GM19025 (cell line): ENCODE results near the gene TCF23.
"Not testable (repeated sequence)": the region's sequence is repeated elsewhere in the genome, so short reads cannot be mapped to it uniquely, and the experiment has no call there.

Experiments
- ATAC-seq: cut with Tn5 transposase; IDR thresholded peaks from one replicate; pipeline ENCODE4 v1.9.1; 2021; ENCODE audit warnings: mild to moderate bottlenecking, low read depth, moderate library complexity; ENCODE audit not compliant: unreplicated experiment

Gene TCF23

DNA sequence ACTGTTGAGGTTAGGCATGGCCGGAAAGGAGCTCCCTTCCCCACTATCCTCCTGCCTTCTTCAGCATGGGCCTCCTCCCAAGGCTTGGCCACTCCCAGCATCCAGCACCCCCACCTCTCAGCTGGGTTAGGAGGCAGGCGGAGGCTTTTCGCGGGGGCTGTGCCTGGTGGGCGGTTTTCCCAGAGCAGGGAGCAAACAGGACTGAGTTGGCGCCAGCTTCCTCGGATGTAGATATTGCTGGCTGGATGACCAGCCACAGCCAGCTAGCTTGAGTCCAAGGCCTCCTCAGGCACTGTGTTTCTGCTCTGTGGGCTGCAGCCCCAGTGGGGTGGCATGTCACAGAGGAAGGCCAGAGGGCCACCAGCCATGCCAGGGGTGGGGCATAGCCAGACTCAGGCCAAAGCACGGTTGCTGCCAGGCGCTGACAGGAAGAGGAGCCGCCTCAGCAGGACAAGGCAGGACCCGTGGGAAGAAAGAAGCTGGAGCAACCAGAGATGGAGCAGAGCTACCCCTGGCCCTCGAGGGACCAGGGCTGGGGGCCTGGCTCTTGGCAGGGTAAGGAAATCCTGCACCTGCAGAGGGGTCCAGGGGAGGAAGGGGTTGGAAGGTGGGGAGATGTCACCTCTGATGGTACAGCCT, at the start of gene TCF23:
Gene TCF23, plus strand, starts transcription at position 204 of the 639 bp plus-strand sequence. Its CDS starts 130 bp downstream, at position 334.
- no peak for ATAC-seq

DNA sequence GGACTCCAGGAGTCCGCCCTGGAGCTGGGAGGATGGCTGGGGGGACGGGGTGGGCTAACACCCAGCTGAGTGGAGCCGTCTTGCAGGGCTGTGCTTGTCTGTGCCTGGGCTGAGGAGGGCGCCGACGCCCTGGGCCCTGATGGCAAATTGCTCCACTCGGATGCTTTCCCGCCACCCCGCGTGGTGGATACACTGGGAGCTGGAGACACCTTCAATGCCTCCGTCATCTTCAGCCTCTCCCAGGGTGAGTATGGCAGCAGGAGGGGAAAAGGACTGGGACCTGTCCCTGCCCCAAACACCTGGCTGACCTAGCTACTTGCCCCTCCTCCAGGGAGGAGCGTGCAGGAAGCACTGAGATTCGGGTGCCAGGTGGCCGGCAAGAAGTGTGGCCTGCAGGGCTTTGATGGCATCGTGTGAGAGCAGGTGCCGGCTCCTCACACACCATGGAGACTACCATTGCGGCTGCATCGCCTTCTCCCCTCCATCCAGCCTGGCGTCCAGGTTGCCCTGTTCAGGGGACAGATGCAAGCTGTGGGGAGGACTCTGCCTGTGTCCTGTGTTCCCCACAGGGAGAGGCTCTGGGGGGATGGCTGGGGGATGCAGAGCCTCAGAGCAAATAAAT, 49.4 kb upstream of the TCF23 start:
- no peak for ATAC-seq

- no peak for ATAC-seq
Observed at GRCh38 chr2:27100036-27100435, 48.8 kb upstream of the TCF23 start.

- no peak for ATAC-seq
Observed at GRCh38 chr2:27102329-27102728, 46.5 kb upstream of the TCF23 start.

- no peak for ATAC-seq
Observed at GRCh38 chr2:27105981-27106380, 42.8 kb upstream of the TCF23 start.

DNA sequence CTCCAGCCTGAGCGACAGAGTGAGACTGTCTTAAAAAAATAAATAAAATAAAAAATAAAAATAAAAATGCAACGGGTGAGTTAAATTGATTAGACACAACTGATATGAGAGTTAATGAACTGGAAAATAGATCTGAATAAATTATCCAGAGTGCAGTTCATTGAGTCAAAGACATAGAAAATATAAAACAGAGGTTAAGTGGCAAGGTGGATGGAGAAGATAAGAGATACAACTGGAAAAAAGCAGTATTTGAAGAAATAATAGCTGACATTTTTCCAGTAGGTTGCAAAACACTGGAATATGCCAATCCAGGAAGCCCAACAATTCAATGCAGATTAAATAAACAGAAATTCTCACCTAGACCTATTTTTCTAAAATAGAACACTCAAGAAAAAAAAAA, 40.6 kb upstream of the TCF23 start:
- no peak for ATAC-seq

DNA sequence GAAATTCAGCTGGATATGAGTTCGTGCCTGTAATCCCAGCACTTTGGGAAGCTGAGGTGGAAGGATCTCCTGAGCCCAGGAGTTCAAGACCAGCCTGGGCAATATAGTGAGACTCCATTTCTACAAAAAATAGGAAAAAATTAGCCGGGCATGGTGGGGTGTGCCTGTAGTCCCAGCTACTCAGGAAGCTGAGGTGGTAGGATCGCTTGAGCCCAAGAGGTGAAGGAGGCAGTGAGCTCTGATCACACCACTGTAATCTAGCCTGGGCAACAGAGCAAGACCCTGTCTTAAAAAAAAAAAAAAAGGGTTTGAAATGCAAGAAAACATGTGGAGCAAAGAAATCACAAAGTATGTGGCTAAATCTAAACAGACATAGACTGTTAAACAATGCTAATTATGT, 39.7 kb upstream of the TCF23 start:
- no peak for ATAC-seq

DNA sequence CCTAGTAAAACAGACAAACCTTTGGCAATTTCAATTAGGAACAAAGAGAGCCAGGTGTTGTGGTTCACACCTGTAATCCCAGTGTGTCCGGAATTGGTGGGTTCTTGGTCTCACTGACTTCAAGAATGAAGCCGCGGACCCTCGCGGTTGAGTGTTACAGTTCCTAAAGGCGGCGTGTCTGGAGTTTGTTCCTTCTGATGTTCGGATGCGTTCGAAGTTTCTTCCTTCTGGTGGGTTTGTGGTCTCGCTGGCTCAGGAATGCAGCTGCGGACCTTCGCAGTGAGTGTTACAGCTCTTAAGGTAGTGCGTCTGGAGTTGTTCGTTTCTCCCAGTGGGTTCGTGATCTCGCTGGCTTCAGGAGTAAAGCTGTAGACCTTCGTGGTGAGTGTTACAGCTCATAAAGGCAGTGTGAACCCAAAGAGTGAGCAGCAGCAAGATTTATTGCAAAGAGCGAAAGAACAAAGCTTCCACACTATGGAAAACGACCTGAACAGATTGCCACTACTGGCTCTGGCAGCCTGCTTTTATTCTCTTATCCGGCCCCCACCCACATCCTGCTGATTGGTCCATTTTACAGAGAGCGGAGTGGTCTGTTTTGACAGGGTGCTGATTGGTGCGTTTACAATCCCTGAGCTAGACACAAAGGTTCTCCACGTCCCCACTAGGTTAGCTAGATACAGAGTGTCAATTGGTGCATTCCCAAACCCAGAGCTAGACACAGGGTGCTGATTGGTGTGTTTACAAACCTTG, 38.0 kb upstream of the TCF23 start:
- ATAC-seq = not testable (repeated sequence)

GRCh38 chr2:27111392-27112078, 37.3 kb upstream of the TCF23 start:
- ATAC-seq = not testable (repeated sequence)

DNA sequence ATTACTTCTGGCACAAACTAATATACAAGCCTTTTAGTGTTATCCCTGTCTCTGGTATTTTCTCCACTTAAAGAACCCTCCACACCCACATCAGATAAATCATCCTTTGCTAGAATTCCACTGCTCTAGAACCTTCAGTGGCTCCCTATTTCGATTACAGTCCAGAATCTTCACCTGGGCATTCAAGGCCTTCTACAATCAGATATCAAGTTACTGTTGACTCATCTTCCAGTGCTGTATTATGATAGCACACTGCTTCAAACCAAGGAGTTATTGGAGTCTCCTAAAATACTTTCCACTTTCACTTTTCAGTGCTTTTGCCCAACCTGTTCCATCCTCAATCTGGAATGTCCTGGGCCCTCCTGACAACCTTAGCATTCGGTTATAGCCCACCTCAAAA, 33.3 kb upstream of the TCF23 start:
- no peak for ATAC-seq

- no peak for ATAC-seq
Observed at GRCh38 chr2:27117995-27118524, 30.7 kb upstream of the TCF23 start.

DNA sequence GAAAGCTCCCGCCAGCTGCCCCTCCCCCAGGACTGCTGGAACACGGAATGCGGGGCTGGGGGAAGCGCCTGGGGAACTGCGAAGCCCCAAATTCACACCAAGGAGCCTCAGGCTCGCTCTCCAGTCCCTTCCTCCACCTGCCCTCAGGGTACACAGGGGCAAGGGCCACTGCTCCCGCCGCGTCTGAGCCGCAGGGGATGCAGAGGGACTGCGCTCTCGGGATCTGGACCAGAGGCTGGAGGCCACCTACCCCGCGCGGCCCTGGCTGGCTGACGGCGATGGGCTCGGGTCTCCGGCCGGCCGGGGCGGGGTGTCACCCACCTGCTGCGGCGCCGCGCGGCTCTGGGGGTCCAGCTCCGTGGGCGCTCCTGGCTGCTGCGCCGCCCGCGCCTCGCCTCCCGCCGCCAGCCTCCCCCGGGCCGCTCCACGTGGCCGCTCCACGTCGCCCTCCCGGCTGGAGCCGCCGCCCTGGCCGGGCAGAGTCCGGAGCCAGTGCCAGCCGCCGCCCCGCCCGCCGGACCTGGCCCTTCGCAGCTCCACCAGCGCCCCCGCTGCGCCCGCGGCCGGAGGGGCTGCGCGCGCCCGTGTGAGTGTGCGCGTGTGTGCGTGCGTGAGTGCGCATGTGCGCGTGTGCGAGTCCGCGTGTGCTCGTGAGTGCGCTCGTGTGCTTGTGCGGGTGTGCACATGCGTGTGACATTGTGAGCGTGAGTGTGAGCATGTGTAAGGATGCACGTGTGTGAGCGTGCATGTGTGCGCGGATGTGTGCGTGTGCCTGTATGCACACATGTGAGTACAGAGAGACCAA, 30.1 kb upstream of the TCF23 start, which contains the start of gene CGREF1:
Gene CGREF1, minus strand, starts transcription at position 604 of the 805 bp plus-strand sequence. CDS start 14,762 bp downstream, outside the sequence.
- no peak for ATAC-seq

DNA sequence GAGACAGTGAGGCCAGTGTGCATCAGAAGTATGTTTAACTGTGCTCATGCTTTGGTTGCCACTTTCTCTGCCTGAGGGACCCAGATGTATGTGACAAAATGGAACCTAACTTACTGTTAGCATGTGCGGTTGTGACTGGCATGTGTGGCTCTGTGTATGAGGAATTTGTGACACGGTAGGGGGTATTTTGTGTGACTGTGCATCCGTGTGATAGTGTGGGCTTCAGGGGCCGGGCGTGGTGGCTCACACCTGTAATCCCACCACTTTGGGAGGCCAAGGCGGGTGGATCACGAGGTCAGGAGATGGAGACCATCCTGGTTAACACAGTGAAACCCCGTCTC, 29.5 kb upstream of the TCF23 start:
- not testable (repeated sequence) for ATAC-seq

DNA sequence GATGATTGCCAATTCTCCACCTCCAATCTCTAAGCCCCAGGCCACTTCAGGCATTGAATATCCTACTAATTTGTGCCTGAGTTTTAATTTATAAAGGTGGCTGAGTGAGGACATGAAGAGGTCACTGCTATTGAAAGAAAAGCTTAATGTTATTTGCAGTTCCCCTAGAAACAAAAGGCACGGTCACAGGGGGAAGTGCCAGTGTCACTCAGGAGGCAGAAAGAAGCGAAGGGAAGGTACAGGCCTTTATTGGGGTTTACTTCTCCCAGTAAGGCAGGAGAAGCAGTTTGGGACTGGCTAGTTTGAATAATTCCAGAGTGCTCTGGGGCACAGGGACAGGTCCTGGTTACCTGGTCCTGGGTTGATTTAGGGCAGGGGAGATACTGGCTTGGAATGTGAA, 26.9 kb upstream of the TCF23 start:
- no peak for ATAC-seq

- ATAC-seq = no peak
Observed at GRCh38 chr2:27122791-27123190, 26.0 kb upstream of the TCF23 start.

- ATAC-seq = no peak
Observed at GRCh38 chr2:27123302-27124150, 25.3 kb upstream of the TCF23 start, which contains the start of gene ABHD1. Gene ABHD1 (plus strand): TSS chr2:27123815. CDS start chr2:27123949, 134 bp downstream.

GRCh38 chr2:27125104-27125503, 23.7 kb upstream of the TCF23 start:
- no peak for ATAC-seq

- ATAC-seq = no peak
Observed at GRCh38 chr2:27126252-27126710, 22.5 kb upstream of the TCF23 start.
